ENCODE measurements around the gene FRMPD4.

The FRMPD4 gene

GRCh38 chrX:12138361-12139313 lies at the start of gene FRMPD4:
FRMPD4 (plus strand) TSS chrX:12138473; CDS start chrX:12138972, 499 bp downstream.
- no peak for TF ChIP-seq CTCF (IDR thresholded peaks at IDR 0.05; ENCODE audit: insufficient read depth, low read depth, low read length, missing control alignments)
- H3K4me3 ChIP-seq (ENCODE audit: low read length), result peak within 1 kb of the TSS; percentile 23
- peak; percentile 8 for DNase-seq (ENCODE audit: low read depth)

GRCh38 chrX:12089740-12090139 lies 48.5 kb upstream of the FRMPD4 start:
- DNase-seq (ENCODE audit: low read depth), result no peak
- no peak for TF ChIP-seq CTCF (IDR thresholded peaks at IDR 0.05; ENCODE audit: insufficient read depth, low read depth, low read length, missing control alignments)
- no peak overlapping the region for H3K4me3 ChIP-seq (ENCODE audit: low read length)

GRCh38 chrX:12113321-12113720 lies 25.0 kb upstream of the FRMPD4 start:
- TF ChIP-seq CTCF (IDR thresholded peaks at IDR 0.05; ENCODE audit: insufficient read depth, low read depth, low read length, missing control alignments), result no peak

GRCh38 chrX:12115377-12115776 lies 22.9 kb upstream of the FRMPD4 start:
- peak; percentile 11 for TF ChIP-seq CTCF (IDR thresholded peaks at IDR 0.05; ENCODE audit: insufficient read depth, low read depth, low read length, missing control alignments)
- no peak overlapping the region for H3K4me3 ChIP-seq (ENCODE audit: low read length)
- no peak for DNase-seq (ENCODE audit: low read depth)

More at GRCh38 chrX:12113321-12113720, 25.0 kb upstream of the FRMPD4 start:
- no peak for DNase-seq (ENCODE audit: low read depth)
- no peak overlapping the region for H3K4me3 ChIP-seq (ENCODE audit: low read length)

- no peak for DNase-seq (ENCODE audit: low read depth)
- no peak overlapping the region for H3K4me3 ChIP-seq (ENCODE audit: low read length)
- TF ChIP-seq CTCF (IDR thresholded peaks at IDR 0.05; ENCODE audit: insufficient read depth, low read depth, low read length, missing control alignments), result no peak
Observed at GRCh38 chrX:12118134-12118533, 20.1 kb upstream of the FRMPD4 start.

- no peak for DNase-seq (ENCODE audit: low read depth)
- TF ChIP-seq CTCF (IDR thresholded peaks at IDR 0.05; ENCODE audit: insufficient read depth, low read depth, low read length, missing control alignments), result no peak
- H3K4me3 ChIP-seq (ENCODE audit: low read length), result no peak overlapping the region
Observed at GRCh38 chrX:12128017-12128416, 10.3 kb upstream of the FRMPD4 start.
